ENCODE data around the gene WDR74.
A peak's percentile ranks its signal among the peaks of the same experiment; 100 is the strongest.
"Not testable (repeated sequence)": the region's sequence is repeated elsewhere in the genome, so short reads cannot be mapped to it uniquely, and the experiment has no call there.

The WDR74 gene

DNA sequence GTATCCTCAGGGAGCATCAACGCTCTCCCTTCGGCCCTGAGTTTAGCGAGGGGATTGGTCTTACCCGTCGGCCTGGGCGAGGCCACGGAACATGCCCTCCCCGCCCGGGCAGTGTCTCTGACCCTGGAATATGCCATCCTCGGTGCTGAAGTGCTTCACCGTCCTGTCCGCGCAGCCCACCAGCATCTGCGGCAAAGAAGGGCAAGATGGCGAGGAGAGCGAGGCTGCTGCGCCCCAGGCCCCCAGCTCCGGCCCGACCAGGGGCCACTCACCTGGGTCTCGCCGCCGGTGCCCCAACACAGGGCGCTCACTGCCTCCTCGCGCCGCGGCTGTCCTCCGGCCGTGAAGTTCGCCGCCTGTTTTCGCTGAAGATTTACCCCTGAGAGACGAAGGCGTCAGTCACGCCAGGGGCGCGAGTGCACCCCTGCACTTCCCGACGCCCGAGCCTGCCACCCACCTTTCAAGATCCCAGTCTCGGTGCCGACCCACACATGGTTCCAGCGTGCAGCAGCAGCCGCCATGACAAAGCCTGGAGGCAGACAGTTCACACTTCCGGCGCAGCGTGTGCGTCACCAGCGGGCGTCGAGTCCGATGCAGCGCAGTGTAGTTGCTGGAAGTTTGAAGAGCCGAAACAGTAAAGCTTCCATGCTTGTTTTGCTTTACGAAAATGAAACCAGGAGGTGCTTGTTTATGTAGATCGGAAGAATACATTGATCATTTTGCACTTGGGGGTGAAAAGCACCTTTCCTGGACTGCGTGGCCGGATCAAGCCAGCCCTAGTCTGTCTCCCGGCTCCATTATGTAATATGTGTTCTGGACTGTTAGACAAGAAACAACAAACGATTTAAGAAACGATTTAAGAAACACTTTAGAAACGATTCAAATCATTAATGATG is at the start of gene WDR74:
Gene WDR74, minus strand, starts transcription at position 541 of the 896 bp plus-strand sequence. Its CDS starts 20 bp downstream, at position 521.
- DNase-seq: peak; percentile 76

DNA sequence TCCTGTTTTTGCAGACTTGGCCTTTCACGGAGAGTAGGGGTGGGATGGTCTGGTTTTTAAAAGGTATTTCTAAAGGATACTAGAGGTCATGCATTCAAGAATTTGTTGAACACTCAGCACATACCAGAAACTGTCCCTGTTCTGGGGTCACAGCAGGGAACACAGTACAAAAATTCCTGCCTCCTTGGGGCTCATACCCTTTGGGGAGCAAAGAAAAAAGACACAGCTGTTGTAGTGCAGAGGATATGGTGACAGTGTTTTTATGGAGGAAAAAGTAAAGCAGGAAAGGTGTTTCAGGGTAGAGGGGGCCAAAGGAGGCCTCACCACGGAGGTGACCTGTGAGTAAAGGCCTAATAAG is 49.7 kb upstream of the WDR74 start:
- no peak for DNase-seq

DNA sequence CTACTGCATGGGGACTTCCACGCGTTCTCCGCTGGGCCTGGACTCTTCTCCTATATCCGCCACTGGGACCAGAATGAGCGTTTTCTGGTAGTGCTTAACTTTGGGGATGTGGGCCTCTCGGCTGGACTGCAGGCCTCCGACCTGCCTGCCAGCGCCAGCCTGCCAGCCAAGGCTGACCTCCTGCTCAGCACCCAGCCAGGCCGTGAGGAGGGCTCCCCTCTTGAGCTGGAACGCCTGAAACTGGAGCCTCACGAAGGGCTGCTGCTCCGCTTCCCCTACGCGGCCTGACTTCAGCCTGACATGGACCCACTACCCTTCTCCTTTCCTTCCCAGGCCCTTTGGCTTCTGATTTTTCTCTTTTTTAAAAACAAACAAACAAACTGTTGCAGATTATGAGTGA is 49.0 kb upstream of the WDR74 start:
- no peak for DNase-seq

DNA sequence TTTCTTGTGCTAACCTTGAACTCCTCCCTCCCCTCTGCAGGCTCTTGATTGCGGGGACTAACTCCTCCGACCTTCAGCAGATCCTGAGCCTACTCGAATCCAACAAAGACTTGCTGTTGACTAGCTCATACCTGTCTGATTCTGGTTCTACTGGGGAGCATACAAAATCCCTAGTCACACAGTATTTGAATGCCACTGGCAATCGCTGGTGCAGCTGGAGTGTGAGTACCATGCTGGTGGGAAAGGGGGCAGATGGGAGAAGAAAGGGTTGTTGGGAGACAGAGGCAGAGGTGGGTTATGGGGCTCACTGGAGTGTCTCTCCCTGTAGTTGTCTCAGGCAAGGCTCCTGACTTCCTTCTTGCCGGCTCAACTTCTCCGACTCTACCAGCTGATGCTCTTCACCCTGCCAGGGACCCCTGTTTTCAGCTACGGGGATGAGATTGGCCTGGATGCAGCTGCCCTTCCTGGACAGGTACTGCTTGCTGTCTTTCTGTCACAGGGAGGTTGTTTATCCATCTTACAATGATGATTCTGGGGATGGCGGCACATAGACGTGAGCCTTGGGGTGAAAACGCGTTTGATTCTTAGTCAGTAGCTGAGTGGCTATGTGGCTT is 45.9 kb upstream of the WDR74 start:
- DNase-seq: no peak

DNA sequence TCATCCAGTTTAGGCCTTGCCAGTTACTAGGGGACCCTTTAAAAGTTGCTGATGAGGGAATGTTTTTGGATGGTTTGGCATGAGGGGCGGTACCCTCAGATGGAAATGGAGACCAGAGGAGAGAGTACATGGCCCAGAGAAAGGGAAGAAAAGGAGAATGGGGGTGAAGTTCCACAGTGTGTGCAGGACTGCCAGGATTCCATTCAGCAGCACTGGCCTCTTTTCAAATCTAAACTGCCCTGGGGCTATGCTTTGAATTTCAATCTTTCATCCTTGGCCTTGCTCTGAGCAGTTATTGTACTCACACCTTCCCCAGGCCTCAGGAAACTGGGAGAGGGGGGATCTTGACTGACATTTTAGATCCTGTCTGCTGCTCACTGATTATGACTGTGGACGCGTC is 44.3 kb upstream of the WDR74 start:
- no peak for DNase-seq

DNA sequence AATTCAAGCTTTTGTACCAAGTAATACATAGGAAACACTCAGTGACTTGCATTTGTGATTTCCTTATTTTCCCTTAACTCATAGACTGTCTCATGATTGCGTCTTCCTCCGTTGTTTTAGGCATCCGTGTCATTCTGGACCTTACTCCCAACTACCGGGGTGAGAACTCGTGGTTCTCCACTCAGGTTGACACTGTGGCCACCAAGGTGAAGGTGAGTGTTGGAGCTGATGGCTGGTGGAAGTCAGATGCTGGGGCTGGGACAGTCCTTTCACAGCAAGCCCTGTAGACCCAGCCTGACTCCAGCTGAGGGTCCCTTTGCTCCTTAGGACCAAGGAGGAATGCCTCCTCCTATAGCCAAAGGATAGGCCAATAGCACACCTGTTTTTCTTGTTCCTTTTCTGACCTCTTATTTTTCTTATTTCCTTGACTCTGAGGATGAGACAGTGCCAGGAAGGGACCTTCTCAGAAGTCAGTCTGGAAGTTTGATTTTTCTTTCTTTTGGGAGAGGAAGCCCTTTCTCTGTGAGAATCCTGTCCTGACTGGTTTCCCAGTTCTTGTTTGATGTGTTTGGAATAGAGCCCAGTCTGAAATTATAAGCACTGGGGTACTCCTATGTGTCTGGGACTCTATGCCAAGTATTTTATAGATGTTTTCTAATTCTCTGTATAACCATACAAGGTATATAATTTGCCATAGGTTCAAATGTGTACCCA is 43.6 kb upstream of the WDR74 start:
- no peak for DNase-seq

DNA sequence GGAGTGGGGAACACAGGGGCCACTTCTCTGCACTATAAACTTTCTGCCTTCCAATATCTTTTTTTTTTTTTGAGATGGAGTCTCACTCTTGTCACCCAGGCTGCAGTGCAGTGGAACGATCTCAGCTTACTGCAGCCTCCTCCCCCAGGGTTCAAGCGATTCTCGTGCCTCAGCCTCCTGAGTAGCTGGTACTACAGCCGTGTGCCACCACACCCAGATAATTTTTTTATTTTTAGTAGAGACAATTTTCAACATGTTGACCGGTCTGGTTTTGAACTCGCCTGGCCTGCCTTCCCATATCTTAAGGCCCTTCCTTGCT is 43.0 kb upstream of the WDR74 start:
- no peak for DNase-seq

DNA sequence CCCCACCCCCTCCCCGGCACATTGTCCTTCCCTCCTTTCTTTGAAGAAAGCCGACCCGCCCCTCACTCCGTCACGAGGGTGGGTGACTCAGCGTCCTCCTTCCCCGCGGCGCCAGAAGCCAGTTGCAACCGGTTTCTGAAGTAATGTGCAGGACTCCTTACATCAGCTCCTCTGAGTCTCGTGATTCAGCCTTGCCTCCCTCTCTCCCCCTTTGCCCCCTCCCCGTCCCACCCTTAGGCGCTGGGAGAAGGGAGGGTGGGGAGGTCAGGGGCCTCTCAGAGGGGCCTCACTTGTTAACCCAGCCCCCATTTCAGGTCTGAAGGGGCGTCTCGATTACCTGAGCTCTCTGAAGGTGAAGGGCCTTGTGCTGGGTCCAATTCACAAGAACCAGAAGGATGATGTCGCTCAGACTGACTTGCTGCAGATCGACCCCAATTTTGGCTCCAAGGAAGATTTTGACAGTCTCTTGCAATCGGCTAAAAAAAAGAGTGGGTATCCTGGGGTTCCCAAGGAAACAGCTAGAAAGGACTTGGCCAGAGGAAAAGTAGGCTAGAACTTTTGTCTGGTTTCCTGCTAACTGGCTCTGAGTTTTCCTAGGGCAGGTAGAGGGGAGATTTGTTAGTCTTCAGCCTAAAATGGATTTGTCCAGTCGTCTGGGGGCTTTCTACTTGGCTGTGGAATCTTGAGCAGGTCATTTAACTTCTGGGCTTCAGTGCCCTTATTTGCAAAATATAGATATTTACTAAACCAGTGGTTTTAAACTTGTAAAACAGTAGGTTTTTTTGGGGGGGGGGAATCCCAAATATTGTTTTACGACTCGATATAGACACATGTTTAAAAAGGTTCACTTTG is 42.4 kb upstream of the WDR74 start:
- DNase-seq: no peak

DNA sequence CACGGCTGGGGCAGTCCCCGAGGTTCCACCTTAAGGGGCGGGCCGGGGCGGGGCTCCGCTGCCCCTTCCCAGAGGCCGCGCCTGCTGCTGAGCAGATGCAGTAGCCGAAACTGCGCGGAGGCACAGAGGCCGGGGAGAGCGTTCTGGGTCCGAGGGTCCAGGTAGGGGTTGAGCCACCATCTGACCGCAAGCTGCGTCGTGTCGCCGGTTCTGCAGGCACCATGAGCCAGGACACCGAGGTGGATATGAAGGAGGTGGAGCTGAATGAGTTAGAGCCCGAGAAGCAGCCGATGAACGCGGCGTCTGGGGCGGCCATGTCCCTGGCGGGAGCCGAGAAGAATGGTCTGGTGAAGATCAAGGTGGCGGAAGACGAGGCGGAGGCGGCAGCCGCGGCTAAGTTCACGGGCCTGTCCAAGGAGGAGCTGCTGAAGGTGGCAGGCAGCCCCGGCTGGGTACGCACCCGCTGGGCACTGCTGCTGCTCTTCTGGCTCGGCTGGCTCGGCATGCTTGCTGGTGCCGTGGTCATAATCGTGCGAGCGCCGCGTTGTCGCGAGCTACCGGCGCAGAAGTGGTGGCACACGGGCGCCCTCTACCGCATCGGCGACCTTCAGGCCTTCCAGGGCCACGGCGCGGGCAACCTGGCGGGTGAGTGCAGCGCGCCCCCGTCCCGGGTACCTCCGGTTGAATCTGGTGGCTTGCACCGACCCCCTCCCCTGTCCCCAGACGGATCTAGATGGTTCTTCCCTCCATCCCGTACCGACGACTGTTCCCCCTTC is 41.6 kb upstream of the WDR74 start, which contains the start of gene SLC3A2:
Gene SLC3A2, plus strand, starts transcription at position 94 of the 776 bp plus-strand sequence. Its CDS starts 128 bp downstream, at position 222.
- peak; percentile 96 for DNase-seq

DNA sequence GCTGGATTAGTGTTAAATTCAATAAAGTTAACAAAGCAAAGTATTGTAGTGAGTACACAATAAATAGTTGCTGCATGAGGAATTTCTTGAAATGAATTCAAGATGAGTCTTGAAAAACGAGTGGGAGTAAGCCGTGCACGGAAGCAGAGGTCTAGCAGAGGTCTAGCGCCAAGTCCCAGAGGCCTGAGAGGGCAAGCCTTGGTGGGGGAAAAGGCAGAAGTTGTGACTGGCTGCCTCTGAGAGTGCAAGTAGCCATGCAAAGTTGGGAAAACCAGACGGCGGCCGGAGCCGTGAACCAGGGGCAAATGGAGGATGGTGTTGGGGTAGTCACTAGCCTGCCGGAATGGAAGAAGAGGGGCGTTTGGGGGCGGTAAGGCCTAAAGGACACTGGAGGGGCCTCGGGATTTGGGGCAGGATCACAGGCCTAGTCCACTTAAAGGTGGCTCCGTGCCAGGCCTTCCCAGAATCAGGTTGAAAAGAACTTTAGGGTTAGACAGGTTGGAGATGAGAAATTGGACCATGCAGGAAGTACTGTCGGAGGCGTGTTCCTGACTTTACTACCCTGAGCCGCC is 40.9 kb upstream of the WDR74 start:
- DNase-seq: no peak

DNA sequence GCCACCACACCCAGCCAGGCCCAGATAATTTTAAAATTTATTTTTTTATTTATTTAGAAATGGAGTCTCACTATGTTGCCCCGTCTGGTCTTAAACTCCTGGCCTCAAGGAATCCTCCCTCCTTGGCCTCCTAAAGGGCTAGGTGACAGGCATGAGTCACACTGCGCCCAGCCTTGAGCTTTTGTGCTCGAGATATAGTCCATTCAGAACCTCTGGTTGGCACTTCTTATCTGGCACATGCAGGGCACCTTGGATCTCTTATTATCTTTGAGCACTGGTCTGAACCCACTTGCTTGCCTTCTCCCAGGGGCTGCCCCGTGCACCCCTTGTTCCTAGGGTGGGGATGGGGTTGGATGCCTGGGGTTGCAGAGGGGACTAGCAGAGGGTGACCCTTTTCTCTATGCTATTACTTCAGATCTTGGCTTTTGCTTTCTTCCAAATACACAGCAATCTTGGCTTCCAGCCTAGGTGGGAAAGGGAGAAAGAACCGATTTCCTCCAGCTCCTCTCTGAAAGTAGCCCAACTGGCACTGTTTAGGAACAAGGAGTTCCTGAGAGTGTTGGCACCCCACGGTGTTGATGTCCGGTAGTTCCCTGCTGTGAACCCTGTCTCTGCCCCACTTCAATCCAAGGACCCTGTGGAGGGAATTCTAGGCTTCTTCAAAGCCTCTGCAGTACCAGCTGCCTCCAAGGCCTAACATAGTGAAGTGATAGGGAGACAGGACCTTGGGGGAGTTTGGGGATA is 40.0 kb upstream of the WDR74 start:
- no peak for DNase-seq

DNA sequence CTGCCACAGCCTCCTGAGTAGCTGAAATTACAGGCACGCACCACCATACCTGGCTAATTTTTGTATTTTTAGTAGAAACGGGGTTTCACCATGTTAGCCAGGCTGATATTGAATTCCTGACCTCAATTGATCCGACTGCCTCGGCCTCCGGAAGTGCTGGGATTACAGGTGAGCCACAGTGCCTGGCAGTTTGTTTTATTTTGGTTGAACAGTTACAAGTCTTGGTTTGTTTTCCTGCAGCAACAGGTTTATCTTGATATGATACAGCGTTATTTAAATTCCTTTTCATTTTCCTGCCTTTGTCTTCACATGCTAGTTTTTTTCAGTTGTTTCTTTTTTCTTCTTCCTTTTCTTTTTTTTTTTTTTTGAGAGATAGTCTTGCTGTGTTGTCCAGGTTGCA is 37.3 kb upstream of the WDR74 start:
- no peak for DNase-seq

DNA sequence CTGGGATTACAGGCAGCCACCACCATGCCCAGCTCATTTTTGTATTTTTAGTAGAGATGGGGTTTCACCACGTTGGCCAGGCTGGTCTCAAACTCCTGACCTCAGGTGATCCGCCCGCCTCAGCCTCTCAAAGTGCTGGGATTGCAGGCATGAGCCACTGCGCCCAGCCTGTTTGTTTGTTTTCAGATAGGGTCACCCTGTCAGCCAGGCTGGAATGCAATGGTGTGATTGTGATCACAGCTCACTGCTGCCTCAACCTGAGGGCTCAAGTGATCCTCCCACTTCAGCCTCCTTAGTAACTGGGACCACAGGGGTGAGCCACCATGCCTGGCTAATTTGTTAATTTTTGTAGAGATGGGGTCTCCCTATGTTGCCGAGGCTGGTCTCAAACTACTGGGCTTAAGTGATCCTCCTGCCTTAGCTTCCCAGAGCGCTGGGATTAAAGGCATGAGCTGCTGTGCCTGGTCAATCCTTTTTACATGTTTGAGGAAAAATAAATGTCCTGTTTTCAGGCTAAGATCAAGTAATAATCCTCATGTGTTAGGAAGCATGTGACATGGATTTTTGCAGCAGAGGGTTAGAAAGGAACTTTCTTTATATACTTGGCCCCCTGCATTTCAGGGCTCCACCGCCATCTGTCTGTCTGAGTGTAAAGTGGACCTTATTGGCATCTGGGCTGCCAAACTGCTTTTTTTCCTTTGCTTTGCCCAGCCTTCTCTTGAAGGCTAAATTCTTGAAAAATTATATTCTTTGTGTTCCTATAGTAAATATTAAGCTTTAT is 36.5 kb upstream of the WDR74 start:
- DNase-seq: no peak

DNA sequence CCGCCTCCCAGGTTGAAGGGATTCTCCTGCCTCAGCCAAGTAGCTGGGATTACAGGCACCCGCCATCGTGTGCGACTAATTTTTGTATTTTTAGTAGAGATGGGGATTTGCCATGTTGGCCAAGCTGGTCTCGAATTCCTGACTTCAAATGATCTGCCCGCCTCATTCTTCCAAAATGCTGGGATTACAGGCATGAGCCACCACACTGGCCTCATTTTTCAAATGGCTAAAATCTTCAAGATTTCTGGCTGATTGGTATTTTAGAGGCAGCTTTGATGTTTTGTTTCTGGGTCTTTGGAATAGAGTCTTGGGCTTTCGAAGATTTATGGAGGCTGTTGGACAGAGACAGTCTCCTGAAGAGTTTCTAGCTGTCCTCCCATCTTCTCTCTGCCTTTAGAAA is 35.5 kb upstream of the WDR74 start:
- DNase-seq: no peak

DNA sequence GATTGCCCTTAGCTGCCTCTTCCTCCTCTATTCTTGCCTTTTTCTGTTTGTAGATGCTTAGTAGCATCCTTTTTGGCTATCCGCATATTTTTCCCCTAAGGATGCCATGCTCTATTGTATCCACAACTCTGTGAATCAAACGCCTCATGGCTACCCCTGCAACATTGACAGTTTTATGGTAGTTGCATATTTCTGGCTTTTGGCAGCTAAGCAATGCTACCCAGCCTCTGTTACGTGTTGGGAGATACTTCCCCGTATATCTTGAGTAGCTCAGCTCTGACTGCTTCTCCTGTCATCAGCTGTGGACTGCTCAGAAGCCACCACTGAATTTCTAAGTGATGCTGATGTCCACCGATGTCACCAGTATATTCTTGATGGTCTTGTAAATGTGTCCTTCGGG is 26.2 kb upstream of the WDR74 start:
- DNase-seq: no peak

DNA sequence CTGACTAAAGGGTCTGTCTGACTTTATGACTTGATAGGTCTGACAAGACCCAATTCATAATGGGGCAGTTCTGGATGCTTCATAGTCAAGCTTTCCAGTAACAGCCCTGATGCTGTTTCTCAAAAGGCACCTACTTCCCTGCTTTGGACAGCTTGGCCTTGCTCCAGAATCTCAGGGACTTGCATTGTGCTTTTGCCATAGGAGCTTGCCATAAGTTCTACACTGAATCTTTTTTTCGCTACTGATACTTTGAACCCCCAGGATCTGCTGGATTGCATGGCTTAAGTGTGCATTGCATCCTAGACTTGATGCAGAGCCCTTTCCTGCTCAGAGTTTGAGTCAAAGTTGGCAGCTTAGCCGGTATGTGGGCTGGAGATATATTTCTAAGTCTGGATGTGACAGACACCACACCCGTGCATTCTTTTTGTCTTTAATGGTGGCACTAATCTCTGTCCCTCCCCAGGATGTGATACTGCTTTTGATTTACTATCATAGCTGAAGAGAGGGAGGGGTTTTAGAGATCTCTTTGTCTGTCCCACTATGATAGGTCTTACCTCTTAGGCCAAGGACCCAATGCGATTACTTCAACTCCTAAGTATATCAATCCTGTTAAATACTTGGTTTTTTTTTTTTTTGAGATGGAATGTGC is 24.4 kb upstream of the WDR74 start:
- DNase-seq: no peak

DNA sequence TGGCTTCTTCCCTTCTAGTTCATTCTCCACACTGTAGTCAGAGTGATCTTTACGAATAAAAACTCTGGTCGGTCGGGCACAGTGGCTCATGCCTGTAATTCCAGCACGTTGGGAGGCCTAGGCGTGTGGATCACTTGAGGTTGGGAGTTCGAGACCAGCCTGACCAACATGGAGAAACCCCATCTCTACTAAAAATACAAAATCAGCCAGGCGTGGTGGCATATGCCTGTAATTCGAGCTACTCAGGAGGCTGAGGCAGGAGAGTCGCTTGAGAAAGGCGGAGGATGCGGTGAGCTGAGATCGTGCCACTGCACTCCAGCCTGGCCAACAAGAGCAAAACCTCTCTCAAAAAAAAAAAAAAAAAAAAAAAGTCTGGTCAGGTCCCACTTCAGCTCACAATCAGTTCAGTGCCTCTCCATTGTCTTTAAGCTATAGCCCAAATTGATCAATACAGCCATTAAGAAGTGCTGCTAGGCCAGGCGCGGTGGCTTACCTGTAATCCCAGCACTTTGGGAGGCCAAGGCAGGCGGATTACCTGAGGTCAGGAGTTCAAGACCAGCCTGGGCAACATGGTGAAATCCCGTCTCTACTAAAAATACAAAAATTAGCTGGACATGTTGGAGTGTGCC is 22.3 kb upstream of the WDR74 start:
- DNase-seq: not testable (repeated sequence)

DNA sequence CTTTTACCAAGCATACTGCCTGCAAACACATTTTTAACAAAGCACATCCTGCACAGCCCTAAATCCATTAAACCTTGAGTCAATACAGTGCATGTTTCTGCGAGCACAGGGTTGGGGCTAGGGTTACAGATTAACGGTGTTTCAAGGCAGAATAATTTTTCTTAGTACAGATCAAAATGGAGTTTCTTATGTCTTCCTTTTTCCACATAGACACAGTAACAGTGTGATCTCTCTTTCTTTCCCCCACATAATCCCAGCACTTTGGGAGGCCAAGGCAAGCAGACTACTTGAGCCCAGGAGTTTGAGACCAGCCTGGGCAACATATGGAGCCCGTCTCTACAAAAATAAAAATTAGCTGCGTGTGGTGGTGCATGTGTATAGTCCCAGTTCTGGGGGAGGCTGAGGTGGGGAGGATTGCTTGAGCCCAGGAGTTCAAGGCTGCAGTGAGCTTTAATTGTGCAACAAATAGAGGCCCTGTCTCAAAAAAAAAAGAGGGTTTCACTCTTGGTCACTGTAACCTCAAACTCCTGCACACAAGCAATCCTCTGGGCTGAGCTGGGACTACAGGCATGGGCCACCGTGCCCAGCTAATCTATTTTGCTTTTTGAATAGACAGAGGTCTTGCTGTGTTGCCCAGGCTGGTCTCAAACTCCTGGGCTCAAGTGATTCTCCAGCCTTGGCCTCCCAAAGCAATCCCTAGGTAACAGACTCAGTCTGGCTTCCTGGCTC is 21.6 kb upstream of the WDR74 start:
- no peak for DNase-seq
